Peyer's patch (tissue), 4 donors: ENCODE data around the gene SNX17.
A peak's percentile ranks its signal among the peaks of the same experiment; 100 is the strongest.

Experiments
- CTCF ChIP-seq, 6 experiments: fragments of 450-650 bp in 4 of 6; fragments of 200-600 bp in 2 of 6; sonication (generic) in 1 of 6; IDR thresholded peaks; one replicate each; pipeline ENCODE4 v1.5.1; 2017 to 2019; ENCODE audit warnings: antibody characterized with exemption in 6 of 6, mild to moderate bottlenecking in 3 of 6, moderate library complexity in 1 of 6
- POLR2A ChIP-seq, 2 donors: fragments of 450-650 bp; IDR thresholded peaks; one replicate each; pipeline ENCODE4 v1.5.1; 2017; ENCODE audit warnings: antibody characterized with exemption in 2 of 2, mild to moderate bottlenecking in 2 of 2, moderate library complexity in 2 of 2

DNA sequence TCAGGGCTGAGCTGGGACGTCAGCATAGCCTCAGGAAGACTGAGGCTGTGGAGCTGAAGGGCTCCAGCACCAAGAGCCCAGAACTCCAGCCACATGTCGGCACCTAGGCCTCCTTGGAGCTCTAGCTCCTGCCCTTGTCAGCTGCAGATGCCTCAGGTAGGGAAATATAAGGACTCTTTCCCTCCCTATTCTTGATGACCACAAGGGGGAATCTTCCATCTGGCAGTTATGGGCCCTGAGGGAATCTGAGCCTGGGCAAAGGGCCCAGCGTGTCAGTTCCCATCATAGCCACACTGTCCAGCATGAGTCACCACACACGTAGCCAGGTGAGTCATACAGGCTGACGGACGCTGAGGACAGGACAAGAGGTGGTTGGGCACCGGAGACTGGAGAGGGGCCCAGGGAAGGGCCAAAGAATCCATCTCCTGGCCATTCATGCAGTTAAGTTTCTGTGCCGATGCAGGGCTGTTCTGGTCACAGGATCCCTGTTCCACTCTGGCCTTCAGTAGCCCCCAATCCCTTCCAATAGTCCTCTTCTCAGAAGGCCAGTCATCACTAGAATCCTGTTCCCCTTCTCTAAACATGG, 49.4 kb upstream of the SNX17 start:
- TF ChIP-seq CTCF (IDR thresholded peaks at IDR 0.05): peak in 4 of 6 experiments; percentile 12 to 70 (median 66)
- no peak for TF ChIP-seq POLR2A (IDR thresholded peaks at IDR 0.05)
